A549 treated with AZD9567 at 1 μM for 4 hours (cell line): Measurements from ENCODE around the gene HACD3. TPM values are rescaled to one million over a fixed set of nuclear protein-coding genes. Genes with fewer than 3 reads are reported as not detected.

ENCODE experiments used
- total RNA-seq: library from RNA; stranded (reverse); fragments of 200-300 nt; extraction: Qiagen RNA extraction; gene quantifications from 5 replicates; pipeline ENCODE4 v1.2.3, GENCODE V29; 2022; ENCODE audit not compliant: insufficient read depth

The HACD3 gene
- 127 to 151 TPM (median 139 TPM) in 5 replicates for total RNA-seq

GRCh38 chr15:65530318-65531111 lies at the start of gene HACD3:
Gene HACD3 (plus strand): TSS chr15:65530463. CDS start chr15:65530632, 169 bp downstream.

GRCh38 chr15:65516997-65517865 lies 13.0 kb upstream of the HACD3 start, which contains the start of gene DPP8:
Gene DPP8 (minus strand): TSS chr15:65517689. CDS start chr15:65512553, 5,136 bp downstream.

GRCh38 chr15:65610871-65611718 lies 80.8 kb downstream of the HACD3 start, which contains the start of gene INTS14:
Gene INTS14 (minus strand): TSS chr15:65611131. CDS start chr15:65607380, 3,751 bp downstream.

GRCh38 chr15:65621638-65622037 lies 91.4 kb downstream of the HACD3 start, which contains the start of gene SLC24A1:
Gene SLC24A1 (plus strand): TSS chr15:65621938. CDS start chr15:65624081, 2,143 bp downstream.

Other genes starting within 250 kb of the HACD3 start
- gene PARP16, start 243.6 kb upstream of the HACD3 start, total RNA-seq: 4.2 to 10.9 TPM (median 9.9 TPM) in 5 replicates
- gene RNU5A-1, start 234.4 kb upstream of the HACD3 start, total RNA-seq: not detected in 5 replicates
- gene RNU5B-1, start 225.8 kb upstream of the HACD3 start, total RNA-seq: not detected in 5 replicates
- gene IGDCC3, start 152.5 kb upstream of the HACD3 start, total RNA-seq: 0.08 to 0.33 TPM (median 0.12 TPM) in 4 of 5 replicates, not detected in the other
- gene IGDCC4, start 107.5 kb upstream of the HACD3 start, total RNA-seq: 1.5 to 3.0 TPM (median 2.0 TPM) in 5 replicates
- gene DPP8, start 12.8 kb upstream of the HACD3 start, total RNA-seq: 22.8 to 30.3 TPM (median 26.7 TPM) in 5 replicates
- gene INTS14, start 80.7 kb downstream of the HACD3 start, total RNA-seq: 38.3 to 59.2 TPM (median 40.1 TPM) in 5 replicates
- 1.9 to 3.9 TPM (median 3.0 TPM) in 5 replicates for gene SLC24A1, start 91.5 kb downstream of the HACD3 start, total RNA-seq